Dermis blood vessel endothelial cell (primary cell): Measurements from ENCODE around the gene CFAP161. TPM values are rescaled to one million over a fixed set of nuclear protein-coding genes. Genes with fewer than 3 reads are reported as not detected.
A peak's percentile ranks its signal among the peaks of the same experiment; 100 is the strongest.
"Not testable (repeated sequence)": the region's sequence is repeated elsewhere in the genome, so short reads cannot be mapped to it uniquely, and the experiment has no call there.

Experiments used
- DNase-seq: peaks from one replicate; pipeline ENCODE4 v3.0.0; 2010
- total RNA-seq: library from RNA; depleted of rRNA; stranded (reverse); fragments of >200 nt; gene quantifications from 2 replicates; pipeline ENCODE4 v1.2.3, GENCODE V29; 2014

The CFAP161 gene
- total RNA-seq, 1 donor from 2014 or later: 0.34 TPM

GRCh38 chr15:81107889-81108288, 26.2 kb upstream of the CFAP161 start:
- DNase-seq: no peak

- peak; percentile 66 for DNase-seq
Observed at GRCh38 chr15:81108427-81108826, 25.6 kb upstream of the CFAP161 start.

- DNase-seq: no peak
Observed at GRCh38 chr15:81111018-81111417, 23.1 kb upstream of the CFAP161 start.

- DNase-seq: no peak
Observed at GRCh38 chr15:81111510-81112470, 22.3 kb upstream of the CFAP161 start.

- no peak for DNase-seq
Observed at GRCh38 chr15:81113204-81113657, 20.8 kb upstream of the CFAP161 start.

GRCh38 chr15:81113861-81114291, 20.2 kb upstream of the CFAP161 start:
- DNase-seq: no peak

GRCh38 chr15:81115054-81115939, 18.8 kb upstream of the CFAP161 start:
- DNase-seq: no peak

GRCh38 chr15:81117136-81117535, 16.9 kb upstream of the CFAP161 start:
- DNase-seq: no peak

GRCh38 chr15:81117581-81117980, 16.5 kb upstream of the CFAP161 start:
- no peak for DNase-seq

- DNase-seq: no peak
Observed at GRCh38 chr15:81118361-81118760, 15.7 kb upstream of the CFAP161 start.

GRCh38 chr15:81120069-81120468, 14.0 kb upstream of the CFAP161 start:
- no peak for DNase-seq

- DNase-seq: no peak
Observed at GRCh38 chr15:81126892-81127291, 7.2 kb upstream of the CFAP161 start.

GRCh38 chr15:81141478-81141877, 7.4 kb downstream of the CFAP161 start:
- not testable (repeated sequence) for DNase-seq

GRCh38 chr15:81146006-81146405, 11.9 kb downstream of the CFAP161 start:
- DNase-seq: no peak

GRCh38 chr15:81146466-81146865, 12.4 kb downstream of the CFAP161 start:
- no peak for DNase-seq

- DNase-seq: no peak
Observed at GRCh38 chr15:81151389-81151788, 17.3 kb downstream of the CFAP161 start.

- no peak for DNase-seq
Observed at GRCh38 chr15:81152339-81152738, 18.3 kb downstream of the CFAP161 start.

GRCh38 chr15:81152799-81153198, 18.7 kb downstream of the CFAP161 start:
- no peak for DNase-seq

GRCh38 chr15:81155375-81156218, 21.5 kb downstream of the CFAP161 start:
- peak; percentile 55 for DNase-seq

- DNase-seq: no peak
Observed at GRCh38 chr15:81156324-81156723, 22.3 kb downstream of the CFAP161 start.

GRCh38 chr15:81157195-81157938, 23.3 kb downstream of the CFAP161 start:
- DNase-seq: no peak

- DNase-seq: no peak
Observed at GRCh38 chr15:81157939-81158223, 23.8 kb downstream of the CFAP161 start.
